Kidney epithelial cell (primary cell): ENCODE data around the gene TPR. TPM values are rescaled to one million over a fixed set of nuclear protein-coding genes. Genes with fewer than 3 reads are reported as not detected.

ENCODE experiments used
- DNase-seq: peaks from one replicate; pipeline ENCODE4 v3.0.0-alpha.2; 2010; ENCODE audit warnings: low read depth
- H3K27me3 ChIP-seq: 2 replicates; pipeline ENCODE4 v1.6.0; 2011; ENCODE audit warnings: low read length; ENCODE audit not compliant: control insufficient read depth, insufficient read depth
- H3K36me3 ChIP-seq: 2 replicates; pipeline ENCODE4 v1.5.1; 2011; ENCODE audit warnings: low read length; ENCODE audit not compliant: control insufficient read depth, insufficient read depth
- H3K4me3 ChIP-seq: 2 replicates; pipeline ENCODE4 v1.5.1; 2011; ENCODE audit warnings: low read depth, mild to moderate bottlenecking, control low read depth, low read length
- total RNA-seq: library from RNA; depleted of rRNA; stranded (reverse); fragments of >200 nt; gene quantifications from 2 replicates; pipeline ENCODE4 v1.2.3, GENCODE V29; 2015
- TF ChIP-seq, protein P1 (sequence below): IDR thresholded peaks from 2 replicates; pipeline ENCODE4 v1.5.1; 2011; ENCODE audit warnings: mild to moderate bottlenecking, moderate library complexity, low read length, control low read depth, inconsistent platforms; ENCODE audit not compliant: insufficient read depth, poor library complexity, severe bottlenecking

The TPR gene
- total RNA-seq, 1 donor from 2014 or later = 43.1 TPM

DNA sequence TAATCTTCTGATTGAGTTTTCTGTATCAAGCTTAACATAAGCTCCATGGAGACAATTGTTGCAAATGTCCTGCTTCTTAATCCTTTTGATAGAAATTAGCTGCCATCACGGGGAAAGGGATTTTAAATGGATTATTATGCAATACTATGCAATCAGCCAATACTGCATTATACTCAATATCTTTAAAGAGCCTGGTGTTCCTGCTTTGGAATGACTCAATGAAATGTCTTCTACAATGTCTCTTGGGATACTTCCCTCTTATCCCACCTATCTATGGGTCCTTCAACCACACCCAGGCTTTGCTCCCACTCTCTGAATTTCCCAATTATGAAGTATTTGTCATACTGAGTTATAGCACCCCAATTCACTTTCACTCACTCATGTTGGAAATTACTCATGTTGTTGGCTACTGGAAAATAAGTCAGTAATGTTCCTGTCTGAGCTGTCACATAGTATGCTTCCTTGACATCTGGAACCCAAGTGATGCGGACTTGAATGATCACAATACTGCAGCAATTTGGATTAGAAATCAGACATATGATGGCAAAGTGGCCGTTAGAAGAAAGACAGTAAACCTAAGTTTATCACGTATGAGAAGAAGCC is 85.0 kb downstream of the TPR start:
- TF ChIP-seq, protein P1, sequence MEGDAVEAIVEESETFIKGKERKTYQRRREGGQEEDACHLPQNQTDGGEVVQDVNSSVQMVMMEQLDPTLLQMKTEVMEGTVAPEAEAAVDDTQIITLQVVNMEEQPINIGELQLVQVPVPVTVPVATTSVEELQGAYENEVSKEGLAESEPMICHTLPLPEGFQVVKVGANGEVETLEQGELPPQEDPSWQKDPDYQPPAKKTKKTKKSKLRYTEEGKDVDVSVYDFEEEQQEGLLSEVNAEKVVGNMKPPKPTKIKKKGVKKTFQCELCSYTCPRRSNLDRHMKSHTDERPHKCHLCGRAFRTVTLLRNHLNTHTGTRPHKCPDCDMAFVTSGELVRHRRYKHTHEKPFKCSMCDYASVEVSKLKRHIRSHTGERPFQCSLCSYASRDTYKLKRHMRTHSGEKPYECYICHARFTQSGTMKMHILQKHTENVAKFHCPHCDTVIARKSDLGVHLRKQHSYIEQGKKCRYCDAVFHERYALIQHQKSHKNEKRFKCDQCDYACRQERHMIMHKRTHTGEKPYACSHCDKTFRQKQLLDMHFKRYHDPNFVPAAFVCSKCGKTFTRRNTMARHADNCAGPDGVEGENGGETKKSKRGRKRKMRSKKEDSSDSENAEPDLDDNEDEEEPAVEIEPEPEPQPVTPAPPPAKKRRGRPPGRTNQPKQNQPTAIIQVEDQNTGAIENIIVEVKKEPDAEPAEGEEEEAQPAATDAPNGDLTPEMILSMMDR = no peak
- Histone ChIP-seq H3K27me3 (no peaks in the 10 kb centered on the region), H3K4me3 (no peak overlapping the region), H3K36me3 (no peaks in the 10 kb centered on the region)
- no peak for DNase-seq

DNA sequence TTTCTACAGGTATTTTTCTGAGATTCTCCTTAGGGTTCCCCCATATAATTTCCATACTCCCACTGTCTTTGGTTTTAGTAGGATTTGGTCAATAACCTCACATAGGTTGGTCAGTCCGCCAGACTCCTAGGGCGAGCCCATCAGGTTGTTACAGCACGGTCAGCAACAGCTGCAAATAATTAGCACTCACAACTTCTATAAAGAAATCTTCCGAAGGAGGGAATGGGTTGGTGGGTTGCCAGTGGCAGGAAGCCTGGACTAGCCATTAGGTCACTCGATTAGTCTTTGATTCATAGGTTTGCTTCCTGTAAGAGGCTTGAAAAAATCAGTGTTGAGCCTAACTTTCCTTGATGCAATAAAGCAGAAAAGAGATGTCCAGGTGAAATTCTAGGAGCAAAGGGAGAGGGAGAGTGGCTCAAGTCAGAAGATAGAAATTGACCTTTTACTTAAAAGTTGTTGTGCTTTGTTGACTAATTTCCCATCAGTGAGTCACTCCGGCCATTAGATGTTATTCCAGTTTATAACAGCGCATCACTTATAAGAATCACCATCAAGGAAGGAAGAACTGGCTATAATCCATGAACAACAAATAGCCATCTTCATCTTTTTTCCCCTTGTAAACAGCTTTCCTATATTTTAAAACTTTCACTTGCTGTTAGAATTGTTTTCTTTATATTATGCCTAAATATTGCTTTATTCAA is 88.3 kb downstream of the TPR start:
- Histone ChIP-seq H3K36me3 (no peaks in the 10 kb centered on the region), H3K27me3 (no peaks in the 10 kb centered on the region), H3K4me3 (no peak overlapping the region)
- DNase-seq = no peak
- TF ChIP-seq, protein P1 = no peak

DNA sequence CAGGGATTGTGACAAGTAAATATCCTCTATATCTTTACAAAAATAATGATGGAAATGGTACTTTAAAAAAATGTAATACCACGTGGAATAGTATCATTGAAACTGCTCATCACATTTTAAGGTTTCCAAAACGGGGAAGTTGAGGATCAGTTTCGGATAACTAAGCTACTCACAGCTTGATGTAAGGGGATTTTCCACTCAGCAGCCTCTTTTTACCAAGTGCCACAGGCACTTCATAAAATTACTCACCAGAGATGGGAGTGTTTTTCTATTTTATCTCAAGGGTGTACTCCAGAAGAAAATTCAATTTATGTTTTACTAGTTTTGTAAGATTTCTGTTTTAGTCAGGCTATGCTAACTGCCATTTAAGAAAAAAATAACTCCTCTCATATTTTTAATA is 91.7 kb downstream of the TPR start:
- TF ChIP-seq, protein P1 = no peak
- no peaks in the 10 kb centered on the region for H3K36me3 ChIP-seq
- DNase-seq = no peak
- H3K4me3 ChIP-seq = no peak overlapping the region
- no peaks in the 10 kb centered on the region for H3K27me3 ChIP-seq

DNA sequence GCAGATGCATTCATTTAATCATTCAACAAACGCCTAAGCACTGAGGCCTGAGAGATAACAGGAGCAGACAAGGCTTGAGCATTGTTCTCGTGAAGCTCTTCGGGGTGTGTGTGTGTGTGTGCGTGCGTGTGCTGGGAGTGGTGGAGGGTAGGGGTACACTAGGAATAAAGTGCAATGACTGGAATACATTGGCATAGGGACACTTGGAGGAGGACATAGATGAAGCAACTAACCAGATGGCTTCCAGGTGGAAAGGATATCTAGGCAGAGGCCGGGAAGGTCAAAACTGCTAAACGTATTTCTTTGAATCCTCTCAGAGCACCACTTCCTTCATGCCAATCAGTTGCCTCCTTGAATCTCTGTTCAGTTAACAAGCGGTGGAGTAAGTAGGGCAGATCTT is 92.6 kb downstream of the TPR start:
- TF ChIP-seq, protein P1 = no peak
- Histone ChIP-seq H3K27me3 (no peaks in the 10 kb centered on the region), H3K4me3 (no peak overlapping the region), H3K36me3 (no peaks in the 10 kb centered on the region)
- DNase-seq = no peak

DNA sequence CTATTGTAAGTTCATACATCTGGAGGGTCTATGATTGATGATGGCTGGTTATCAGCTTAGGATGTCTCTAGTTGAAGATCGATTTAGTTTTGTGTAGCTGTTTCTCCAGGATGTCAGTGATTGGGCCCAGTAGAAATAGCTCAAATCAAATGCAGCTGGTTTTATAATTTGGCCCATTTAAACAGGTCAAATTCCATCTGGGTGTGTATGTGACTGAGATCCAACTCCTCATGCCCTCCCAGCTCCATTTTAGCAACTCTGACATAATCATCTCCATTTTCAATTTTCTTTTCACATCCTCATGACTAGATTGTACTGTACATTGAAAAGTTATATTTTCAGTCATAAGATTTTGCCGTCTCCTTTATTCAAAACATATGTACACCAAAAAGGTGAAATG is 99.2 kb downstream of the TPR start:
- TF ChIP-seq, protein P1 = no peak
- no peaks in the 10 kb centered on the region for H3K36me3 ChIP-seq
- no peaks in the 10 kb centered on the region for H3K27me3 ChIP-seq
- no peak overlapping the region for H3K4me3 ChIP-seq
- DNase-seq = no peak

DNA sequence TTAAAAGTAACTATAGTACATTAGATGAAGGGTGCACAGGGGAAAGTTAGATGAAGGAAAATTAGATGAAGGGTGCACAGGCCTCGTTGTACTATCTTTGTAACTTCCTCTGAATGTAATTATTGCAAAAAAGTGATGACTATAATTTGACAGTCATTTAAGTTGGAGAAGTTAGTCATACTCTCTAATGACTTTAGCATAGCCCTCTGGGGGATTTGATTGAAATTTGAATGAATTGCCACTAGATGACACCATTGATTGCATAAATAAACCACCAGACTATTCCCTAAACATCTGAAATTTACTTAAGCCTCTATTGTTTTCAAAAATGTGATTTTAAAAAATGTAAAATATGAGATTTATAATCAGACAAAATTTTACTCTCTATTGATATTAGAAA is 102.6 kb downstream of the TPR start:
- Histone ChIP-seq H3K36me3 (no peaks in the 10 kb centered on the region), H3K27me3 (no peaks in the 10 kb centered on the region), H3K4me3 (no peak overlapping the region)
- TF ChIP-seq, protein P1 = no peak
- DNase-seq = no peak
